ENCODE measurements around the gene PHTF1. TPM values are rescaled to one million over a fixed set of nuclear protein-coding genes. Genes with fewer than 3 reads are reported as not detected.

The PHTF1 gene
- total RNA-seq, 3 donors from 2014 or later: 13.8 to 18.4 (median 16.4) TPM

DNA sequence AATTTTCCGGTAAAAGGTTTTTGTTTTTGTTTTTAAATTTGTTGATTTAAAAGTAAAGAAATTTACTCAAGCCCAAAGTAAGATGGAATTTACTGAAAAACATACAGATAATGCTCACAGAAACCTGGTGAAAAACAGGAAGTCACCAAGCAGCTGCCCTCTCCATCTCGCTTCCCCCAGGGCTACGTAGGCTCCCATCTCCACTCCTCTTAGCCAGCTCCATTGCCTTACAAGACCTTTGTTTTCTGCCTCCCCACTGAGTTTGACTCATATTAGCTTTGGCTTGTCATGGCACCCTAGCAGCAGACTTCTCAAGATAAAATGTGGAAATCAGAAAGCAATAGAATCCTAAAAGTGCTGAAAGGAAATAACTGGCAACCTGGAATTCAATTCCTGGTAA lies 57.9 kb downstream of the PHTF1 start:
- TF ChIP-seq, protein P1, sequence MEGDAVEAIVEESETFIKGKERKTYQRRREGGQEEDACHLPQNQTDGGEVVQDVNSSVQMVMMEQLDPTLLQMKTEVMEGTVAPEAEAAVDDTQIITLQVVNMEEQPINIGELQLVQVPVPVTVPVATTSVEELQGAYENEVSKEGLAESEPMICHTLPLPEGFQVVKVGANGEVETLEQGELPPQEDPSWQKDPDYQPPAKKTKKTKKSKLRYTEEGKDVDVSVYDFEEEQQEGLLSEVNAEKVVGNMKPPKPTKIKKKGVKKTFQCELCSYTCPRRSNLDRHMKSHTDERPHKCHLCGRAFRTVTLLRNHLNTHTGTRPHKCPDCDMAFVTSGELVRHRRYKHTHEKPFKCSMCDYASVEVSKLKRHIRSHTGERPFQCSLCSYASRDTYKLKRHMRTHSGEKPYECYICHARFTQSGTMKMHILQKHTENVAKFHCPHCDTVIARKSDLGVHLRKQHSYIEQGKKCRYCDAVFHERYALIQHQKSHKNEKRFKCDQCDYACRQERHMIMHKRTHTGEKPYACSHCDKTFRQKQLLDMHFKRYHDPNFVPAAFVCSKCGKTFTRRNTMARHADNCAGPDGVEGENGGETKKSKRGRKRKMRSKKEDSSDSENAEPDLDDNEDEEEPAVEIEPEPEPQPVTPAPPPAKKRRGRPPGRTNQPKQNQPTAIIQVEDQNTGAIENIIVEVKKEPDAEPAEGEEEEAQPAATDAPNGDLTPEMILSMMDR (IDR thresholded peaks at IDR 0.05): no peak
- TF ChIP-seq POLR2AphosphoS5 (IDR thresholded peaks at IDR 0.05) (no peak), POLR2A (IDR thresholded peaks at IDR 0.05) (no peak)
- Histone ChIP-seq H3K4me3 (no peak overlapping the region), H3K9me3 (no peaks in the 10 kb centered on the region), H3K36me3 (peaks cover 3% of the 10 kb centered on the region), H3K27ac (no peak overlapping the region), H3K27me3 (no peaks in the 10 kb centered on the region), H3K4me1 (no peaks in the 10 kb centered on the region)
- DNase-seq (ENCODE audit: low spot score in 2 of 2): no peak
- intact Hi-C loops (cut with DNase I; ENCODE audit: low total_unique reads): no loop called here

DNA sequence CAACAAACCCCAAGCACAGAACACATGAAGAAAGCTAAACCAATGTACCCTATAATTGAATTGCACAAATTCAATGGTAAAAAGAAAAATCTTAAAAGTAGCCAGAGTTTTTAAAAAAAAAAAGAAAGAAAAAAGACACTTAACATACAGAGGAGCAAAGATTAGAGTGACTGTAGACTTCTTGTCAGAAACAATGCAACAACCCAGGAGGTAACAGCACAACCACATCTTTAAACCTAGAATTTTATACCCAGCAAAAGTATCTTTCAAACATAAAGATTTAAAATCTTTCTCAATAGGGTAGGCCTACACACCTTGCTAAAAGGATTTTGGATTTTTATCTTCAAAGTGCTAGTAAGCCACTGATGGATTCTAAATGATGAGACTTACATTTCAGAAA lies 64.4 kb downstream of the PHTF1 start:
- Histone ChIP-seq H3K36me3 (peaks cover 3% of the 10 kb centered on the region), H3K27ac (no peak overlapping the region), H3K9me3 (peaks cover 4 to 24% of the 10 kb centered on the region in 2 donors), H3K4me1 (no peaks in the 10 kb centered on the region), H3K4me3 (no peak overlapping the region), H3K27me3 (no peaks in the 10 kb centered on the region)
- DNase-seq (ENCODE audit: low spot score in 2 of 2): no peak
- TF ChIP-seq, protein P1 (IDR thresholded peaks at IDR 0.05): no peak
- TF ChIP-seq POLR2AphosphoS5 (IDR thresholded peaks at IDR 0.05) (no peak), POLR2A (IDR thresholded peaks at IDR 0.05) (no peak)
- intact Hi-C loops (cut with DNase I; ENCODE audit: low total_unique reads): no loop called here

DNA sequence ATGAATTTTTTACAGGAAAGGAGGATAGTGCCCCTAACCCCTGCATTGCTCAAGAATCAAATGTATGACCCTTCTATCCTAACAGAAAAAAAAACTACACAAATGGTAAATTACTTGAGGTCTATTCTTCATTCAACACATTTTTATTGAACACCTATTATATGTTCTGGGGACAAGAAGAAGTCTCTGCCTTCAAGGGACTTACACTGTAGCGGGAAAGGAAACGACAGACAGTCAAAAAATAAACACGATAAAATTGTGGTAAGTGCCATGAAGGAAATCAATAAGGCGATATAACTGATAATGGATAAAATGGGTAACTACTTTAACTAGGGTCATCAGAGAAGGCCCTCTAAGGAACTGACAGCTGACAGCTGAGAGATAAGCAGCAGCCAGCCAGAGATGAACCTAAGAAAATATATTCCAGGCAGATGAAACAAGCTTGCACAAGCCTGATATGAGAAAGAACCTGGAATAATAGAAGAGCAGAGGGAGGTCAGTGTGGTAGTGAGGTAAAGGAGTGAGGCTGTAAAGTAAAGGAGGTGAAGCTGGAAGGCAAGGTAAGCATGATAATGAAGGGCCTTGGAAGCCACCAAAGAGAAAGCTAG lies 66.4 kb downstream of the PHTF1 start:
- Histone ChIP-seq H3K27me3 (no peaks in the 10 kb centered on the region), H3K4me1 (no peaks in the 10 kb centered on the region), H3K27ac (no peak overlapping the region), H3K9me3 (peaks cover 4 to 24% of the 10 kb centered on the region in 2 donors), H3K36me3 (no peaks in the 10 kb centered on the region), H3K4me3 (no peak overlapping the region)
- no peak for DNase-seq (ENCODE audit: low spot score in 2 of 2)
- intact Hi-C loops (cut with DNase I; ENCODE audit: low total_unique reads): no loop called here
- TF ChIP-seq POLR2AphosphoS5 (IDR thresholded peaks at IDR 0.05) (no peak), POLR2A (IDR thresholded peaks at IDR 0.05) (no peak)

DNA sequence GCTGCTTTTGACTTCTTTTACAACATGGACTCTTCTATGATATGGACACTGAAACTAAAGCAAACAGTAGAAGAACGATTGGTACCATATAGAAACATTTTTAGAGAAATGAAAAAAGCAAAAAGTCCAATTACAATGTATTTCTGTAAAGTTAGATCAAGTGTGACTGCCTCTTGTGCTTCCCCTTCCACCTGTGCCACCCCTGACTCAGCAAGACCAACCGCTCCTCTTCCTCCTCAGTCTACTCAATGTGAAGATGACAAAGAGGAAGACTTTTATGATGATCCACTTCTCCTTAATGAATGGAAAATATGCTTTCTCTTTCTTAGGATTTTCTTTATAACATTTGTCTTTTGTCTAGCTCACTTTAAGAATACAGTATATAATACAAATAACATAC lies 66.9 kb downstream of the PHTF1 start:
- intact Hi-C loops (cut with DNase I; ENCODE audit: low total_unique reads): no loop called here
- Histone ChIP-seq H3K9me3 (peaks cover 4 to 24% of the 10 kb centered on the region in 2 donors), H3K4me3 (no peak overlapping the region), H3K27me3 (no peaks in the 10 kb centered on the region), H3K27ac (no peak overlapping the region), H3K36me3 (no peaks in the 10 kb centered on the region), H3K4me1 (no peaks in the 10 kb centered on the region)
- no peak for DNase-seq (ENCODE audit: low spot score in 2 of 2)
- TF ChIP-seq POLR2AphosphoS5 (IDR thresholded peaks at IDR 0.05) (no peak), POLR2A (IDR thresholded peaks at IDR 0.05) (no peak)
- TF ChIP-seq, protein P1 (IDR thresholded peaks at IDR 0.05): no peak

DNA sequence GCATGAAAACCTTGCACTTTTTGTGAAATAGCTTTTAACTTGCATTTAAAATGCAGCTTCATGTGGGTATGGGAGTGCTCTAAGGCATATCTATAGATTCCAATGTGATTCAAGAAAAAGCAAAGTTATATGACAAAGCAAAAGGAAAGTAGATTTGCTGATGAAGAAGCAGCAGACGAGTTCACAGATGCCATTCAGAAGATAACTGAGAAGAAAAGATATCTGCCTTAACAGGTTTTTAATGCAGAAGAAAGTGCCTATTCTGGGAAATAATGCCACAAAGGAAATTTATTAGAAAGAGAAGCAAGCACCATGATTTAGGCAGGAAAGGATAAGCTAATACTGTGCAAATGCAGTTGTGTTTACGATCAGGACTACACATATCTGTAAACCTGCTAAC lies 68.1 kb downstream of the PHTF1 start:
- peaks cover 4 to 23% of the 10 kb centered on the region in 2 donors for H3K9me3 ChIP-seq
- no peak overlapping the region for H3K27ac ChIP-seq
- H3K27me3 ChIP-seq: no peaks in the 10 kb centered on the region
- no peaks in the 10 kb centered on the region for H3K36me3 ChIP-seq
- H3K4me3 ChIP-seq: no peak overlapping the region
- H3K4me1 ChIP-seq: no peaks in the 10 kb centered on the region
- no peak for TF ChIP-seq POLR2AphosphoS5 (IDR thresholded peaks at IDR 0.05)
- TF ChIP-seq, protein P1 (IDR thresholded peaks at IDR 0.05): no peak
- TF ChIP-seq POLR2A (IDR thresholded peaks at IDR 0.05): no peak
- DNase-seq (ENCODE audit: low spot score in 2 of 2): no peak
- intact Hi-C loops (cut with DNase I; ENCODE audit: low total_unique reads): no loop called here
